ENCODE data around the gene PDSS2.

DNA sequence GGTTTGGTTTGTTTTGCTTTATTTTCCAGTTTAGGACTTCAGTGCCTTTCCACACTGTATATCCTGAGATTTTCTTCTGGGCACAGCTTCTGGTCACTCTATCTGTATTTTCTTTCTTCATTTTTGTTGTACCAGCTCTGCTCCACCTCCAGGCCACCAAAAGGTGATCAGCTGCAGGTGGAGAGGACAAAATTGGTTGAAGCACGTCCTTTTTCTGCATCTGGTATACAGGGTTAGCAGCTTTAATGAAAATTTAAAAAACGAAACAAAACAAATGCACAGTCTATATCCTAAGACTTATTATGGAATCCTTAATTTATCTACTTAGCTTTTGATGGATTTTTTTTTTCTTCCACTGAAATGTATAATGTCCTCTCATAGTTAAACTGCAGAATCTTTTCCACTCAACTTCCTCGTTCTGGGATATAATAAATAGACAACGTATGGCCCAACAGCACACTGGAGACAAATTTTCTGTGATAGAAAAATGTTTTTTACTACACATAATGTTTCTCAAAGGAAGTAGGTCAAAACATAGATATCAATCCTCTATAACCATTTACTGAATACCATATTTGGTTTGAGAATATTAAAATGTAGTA is 19.8 kb upstream of the PDSS2 start:
- TF ChIP-seq CTCF (IDR thresholded peaks at IDR 0.05) (no peak), POLR2A (IDR thresholded peaks at IDR 0.05) (no peak)
